HL-60 (cell line): ENCODE results near the gene COX10.

ENCODE experiments used
- GABPA ChIP-seq: IDR thresholded peaks from 2 replicates; pipeline ENCODE4 v1.6.1; 2012; ENCODE audit warnings: low read depth
- TF ChIP-seq, protein P1 (sequence below): IDR thresholded peaks from one replicate; pipeline ENCODE4 v1.5.1; 2011; ENCODE audit warnings: low read length, control low read depth, inconsistent platforms; ENCODE audit not compliant: insufficient read depth

DNA sequence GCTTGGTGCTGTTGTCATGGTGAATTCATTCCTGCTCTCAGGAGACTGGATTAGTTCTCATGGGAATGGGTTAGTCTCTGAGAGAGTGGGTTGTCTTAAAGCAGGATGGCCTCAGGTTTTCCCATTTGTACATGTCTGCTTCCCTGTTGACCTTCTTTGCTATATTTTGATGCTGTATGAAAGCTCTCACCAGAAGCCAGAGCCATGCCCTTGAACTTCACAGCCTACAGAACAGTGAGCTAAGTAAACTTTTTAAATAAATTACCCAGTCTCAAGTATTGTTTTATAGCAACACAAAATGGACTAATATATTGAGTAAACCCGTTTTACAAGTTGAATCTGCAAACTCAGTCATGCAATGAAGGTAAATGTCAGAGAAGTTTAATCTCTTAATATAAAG lies 100.6 kb downstream of the COX10 start:
- TF ChIP-seq, protein P1, sequence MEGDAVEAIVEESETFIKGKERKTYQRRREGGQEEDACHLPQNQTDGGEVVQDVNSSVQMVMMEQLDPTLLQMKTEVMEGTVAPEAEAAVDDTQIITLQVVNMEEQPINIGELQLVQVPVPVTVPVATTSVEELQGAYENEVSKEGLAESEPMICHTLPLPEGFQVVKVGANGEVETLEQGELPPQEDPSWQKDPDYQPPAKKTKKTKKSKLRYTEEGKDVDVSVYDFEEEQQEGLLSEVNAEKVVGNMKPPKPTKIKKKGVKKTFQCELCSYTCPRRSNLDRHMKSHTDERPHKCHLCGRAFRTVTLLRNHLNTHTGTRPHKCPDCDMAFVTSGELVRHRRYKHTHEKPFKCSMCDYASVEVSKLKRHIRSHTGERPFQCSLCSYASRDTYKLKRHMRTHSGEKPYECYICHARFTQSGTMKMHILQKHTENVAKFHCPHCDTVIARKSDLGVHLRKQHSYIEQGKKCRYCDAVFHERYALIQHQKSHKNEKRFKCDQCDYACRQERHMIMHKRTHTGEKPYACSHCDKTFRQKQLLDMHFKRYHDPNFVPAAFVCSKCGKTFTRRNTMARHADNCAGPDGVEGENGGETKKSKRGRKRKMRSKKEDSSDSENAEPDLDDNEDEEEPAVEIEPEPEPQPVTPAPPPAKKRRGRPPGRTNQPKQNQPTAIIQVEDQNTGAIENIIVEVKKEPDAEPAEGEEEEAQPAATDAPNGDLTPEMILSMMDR: no peak
- TF ChIP-seq GABPA: no peak
